H1 (cell line): Measurements from ENCODE around the gene AIMP1. TPM values are rescaled to one million over a fixed set of nuclear protein-coding genes. Genes with fewer than 3 reads are reported as not detected.

Experiments
- CTCF ChIA-PET: fragments of 300-600 bp; sonication (Branson Sonifier 250); formaldehyde crosslinking; loops from one replicate; lab custom pipeline; 2021; ENCODE audit not compliant: partially characterized antibody; lab: Charles Lee
- POLR2A ChIA-PET: fragments of 300-600 bp; sonication (Branson Sonifier 250); formaldehyde crosslinking; loops from one replicate; lab custom pipeline; 2021; ENCODE audit warnings: inconsistent platforms; ENCODE audit not compliant: partially characterized antibody; lab: Charles Lee
- DNase-seq, 2 experiments: peaks; one replicate each; pipeline versions ENCODE4 v3.0.0 to v3.0.0-alpha.2; 2010 to 2022; ENCODE audit warnings: low spot score in 2 of 2, low read depth in 1 of 2, mixed read lengths in 1 of 2
- FAIRE-seq: peaks from 2 replicates; lab custom pipeline; 2011; peaks lifted over from hg19 to GRCh38; lab: Jason Lieb, UNC
- H2AFZ ChIP-seq: 2 replicates; pipeline ENCODE4 v1.8.1; 2012; ENCODE audit warnings: low read length, inconsistent platforms
- H2AK5ac ChIP-seq: 2 replicates; pipeline ENCODE4 v1.6.1; 2013; ENCODE audit warnings: low read depth, low read length
- H2BK120ac ChIP-seq: replicated peaks from 2 replicates; pipeline ENCODE3; 2013; ENCODE audit warnings: low read depth, low read length, inconsistent platforms
- H2BK12ac ChIP-seq: 2 replicates; pipeline ENCODE4 v1.6.1; 2013; ENCODE audit warnings: low read depth, low read length
- H2BK15ac ChIP-seq: 2 replicates; pipeline ENCODE4 v1.6.1; 2013; ENCODE audit warnings: low read length
- H2BK20ac ChIP-seq: 2 replicates; pipeline ENCODE4 v1.6.1; 2013; ENCODE audit warnings: low read length
- H2BK5ac ChIP-seq: 2 replicates; pipeline ENCODE4 v1.6.1; 2013; ENCODE audit warnings: low read depth, low read length
- H3K14ac ChIP-seq: 2 replicates; pipeline ENCODE4 v1.6.1; 2013; ENCODE audit warnings: inconsistent platforms; ENCODE audit not compliant: insufficient read length
- H3K18ac ChIP-seq: 2 replicates; pipeline ENCODE4 v1.6.1; 2013; ENCODE audit warnings: low read length; ENCODE audit errors: extremely low read depth
- H3K23ac ChIP-seq: 2 replicates; pipeline ENCODE4 v1.6.1; 2013; ENCODE audit warnings: inconsistent platforms; ENCODE audit not compliant: insufficient read length
- H3K23me2 ChIP-seq: 2 replicates; pipeline ENCODE4 v1.6.1; 2013; ENCODE audit warnings: low read depth, low read length
- H3K27ac ChIP-seq: 2 replicates; pipeline ENCODE4 v1.6.1; 2011; ENCODE audit warnings: low read depth, low read length, inconsistent platforms
- H3K27me3 ChIP-seq, 4 experiments: replicated peaks in 1 of 4; 1 replicate in 1 of 4; 2 replicates in 3 of 4; pipeline versions ENCODE4 v1.6.1 to v1.8.1; 2011 to 2013; ENCODE audit warnings: low read length in 3 of 4, mild to moderate bottlenecking in 3 of 4, inconsistent platforms in 2 of 4, mixed read lengths in 2 of 4, moderate library complexity in 1 of 4; ENCODE audit not compliant: control insufficient read depth in 3 of 4, insufficient read depth in 3 of 4; ENCODE audit errors: extremely low read depth in 1 of 4
- H3K36me3 ChIP-seq, 4 experiments: 2 replicates each; pipeline versions ENCODE4 v1.6.1 to v1.8.1; 2011 to 2013; ENCODE audit warnings: mild to moderate bottlenecking in 4 of 4, low read length in 3 of 4, moderate library complexity in 2 of 4, control low read depth in 1 of 4, inconsistent platforms in 1 of 4; ENCODE audit not compliant: insufficient read depth in 4 of 4, control insufficient read depth in 2 of 4
- H3K4ac ChIP-seq: replicated peaks from 2 replicates; pipeline ENCODE3; 2013; ENCODE audit warnings: low read length, low read depth, mixed read lengths, inconsistent platforms; ENCODE audit not compliant: insufficient read length
- H3K4me1 ChIP-seq, 4 experiments: replicated peaks in 1 of 4; 1 replicate in 1 of 4; 2 replicates in 3 of 4; pipeline versions ENCODE4 v1.6.1 to v1.8.1; 2011 to 2013; ENCODE audit warnings: low read length in 3 of 4, inconsistent platforms in 2 of 4, mixed read lengths in 1 of 4; ENCODE audit not compliant: insufficient read depth in 4 of 4, control insufficient read depth in 3 of 4
- H3K4me2 ChIP-seq, 2 experiments: 2 replicates each; pipeline versions ENCODE4 v1.6.1 to v1.8.1; 2011 to 2013; ENCODE audit warnings: low read depth in 2 of 2, low read length in 2 of 2, control low read depth in 1 of 2, inconsistent platforms in 1 of 2, mild to moderate bottlenecking in 1 of 2; ENCODE audit not compliant: insufficient read depth in 1 of 2
- H3K4me3 ChIP-seq, 4 experiments: fragments of 200-600, 300-600 bp in 1 of 4; sonication (generic), shearing (Covaris generic), sonication (Bioruptor Twin) in 1 of 4; 2 replicates each; pipeline versions ENCODE4 v1.5.1 to v1.8.1; 2011 to 2016; ENCODE audit warnings: low read length in 4 of 4, low read depth in 3 of 4, control low read depth in 2 of 4, inconsistent platforms in 2 of 4, mild to moderate bottlenecking in 2 of 4, mixed read lengths in 1 of 4, moderate library complexity in 1 of 4; ENCODE audit not compliant: insufficient read depth in 2 of 4; ENCODE audit errors: extremely low read depth in 1 of 4
- H3K56ac ChIP-seq: replicated peaks from 2 replicates; pipeline ENCODE3; 2013; ENCODE audit warnings: low read depth, mild to moderate bottlenecking, mixed read lengths, low read length, inconsistent platforms; ENCODE audit not compliant: insufficient read length
- H3K79me1 ChIP-seq: 2 replicates; pipeline ENCODE4 v1.6.1; 2013; ENCODE audit warnings: low read depth, low read length, control low read depth
- H3K79me2 ChIP-seq, 2 experiments: 2 replicates each; pipeline versions ENCODE4 v1.6.1 to v1.8.1; 2012 to 2013; ENCODE audit warnings: low read length in 2 of 2, mild to moderate bottlenecking in 2 of 2, inconsistent platforms in 1 of 2; ENCODE audit not compliant: insufficient read depth in 2 of 2, control insufficient read depth in 1 of 2
- H3K9ac ChIP-seq, 4 experiments: replicated peaks in 1 of 4; 1 replicate in 1 of 4; 2 replicates in 3 of 4; pipeline versions ENCODE4 v1.6.1 to v1.8.1; 2011 to 2013; ENCODE audit warnings: low read depth in 3 of 4, low read length in 3 of 4, control low read depth in 2 of 4, mild to moderate bottlenecking in 2 of 4, moderate library complexity in 2 of 4, inconsistent platforms in 1 of 4; ENCODE audit errors: extremely low read depth in 1 of 4
- H3K9me3 ChIP-seq, 2 experiments: 2 replicates each; pipeline versions ENCODE4 v1.6.1 to v1.8.1; 2012 to 2013; ENCODE audit warnings: mild to moderate bottlenecking in 2 of 2, moderate library complexity in 2 of 2, control low read depth in 1 of 2, inconsistent platforms in 1 of 2, low read depth in 1 of 2, low read length in 1 of 2, mixed read lengths in 1 of 2; ENCODE audit not compliant: insufficient read depth in 2 of 2
- H4K20me1 ChIP-seq, 2 experiments: replicated peaks in 1 of 2; 2 replicates each; pipeline versions ENCODE3 to v1.8.1; 2011 to 2013; ENCODE audit warnings: inconsistent platforms in 2 of 2, low read length in 2 of 2, mild to moderate bottlenecking in 1 of 2; ENCODE audit not compliant: insufficient read depth in 2 of 2, control insufficient read depth in 1 of 2
- H4K5ac ChIP-seq: 2 replicates; pipeline ENCODE4 v1.6.1; 2013; ENCODE audit warnings: low read length, low read depth, mixed read lengths, inconsistent platforms; ENCODE audit not compliant: insufficient read length
- H4K8ac ChIP-seq: 2 replicates; pipeline ENCODE4 v1.8.0; 2013; ENCODE audit warnings: mild to moderate bottlenecking, moderate library complexity, low read length, inconsistent platforms; ENCODE audit not compliant: insufficient read depth; ENCODE audit errors: extremely low read depth
- H4K91ac ChIP-seq: replicated peaks from 2 replicates; pipeline ENCODE3; 2013; ENCODE audit warnings: low read length, mixed read lengths, inconsistent platforms; ENCODE audit not compliant: insufficient read length
- ASH2L ChIP-seq: fragments of 200-600, 300-600 bp; sonication (generic); IDR thresholded peaks from one replicate; pipeline ENCODE4 v1.7.1; 2017; ENCODE audit warnings: low read length
- ATF2 ChIP-seq: IDR thresholded peaks from 2 replicates; pipeline ENCODE4 v1.6.1; 2012; ENCODE audit warnings: low read length, inconsistent platforms
- CBX8 ChIP-seq: fragments of 300-800, 300-1000 bp; sonication (generic); IDR thresholded peaks from 2 replicates; pipeline ENCODE4 v1.7.1; 2016; ENCODE audit warnings: low read depth, low read length, borderline replicate concordance
- NRF1 ChIP-seq: IDR thresholded peaks from 2 replicates; pipeline ENCODE4 v1.6.1; 2011; ENCODE audit warnings: mild to moderate bottlenecking, low read depth, low read length, improper control_type of control experiment
- SUZ12 ChIP-seq: fragments of 200-600 bp; sonication (generic); IDR thresholded peaks from 2 replicates; pipeline ENCODE4 v1.6.1; 2012; ENCODE audit warnings: mild to moderate bottlenecking, inconsistent platforms, low read length, moderate library complexity, mixed read lengths
- WGBS, 2 experiments: shearing (Covaris generic) in 1 of 2; methylation state at CpG; one replicate each; pipeline versions ENCODE4 v1.1.6 to v1.1.7; 2013 to 2015; ENCODE audit warnings: low lambda C conversion rate in 2 of 2, mixed read lengths in 2 of 2, inconsistent platforms in 1 of 2, low coverage in 1 of 2, missing lambda C conversion rate in 1 of 2; ENCODE audit not compliant: insufficient replicate concordance in 2 of 2, insufficient coverage in 1 of 2, insufficient read length in 1 of 2; ENCODE audit errors: extremely low coverage in 1 of 2, missing lambda C conversion rate in 1 of 2; 5-methylcytosine and 5-hydroxymethylcytosine counted together
- polyA plus RNA-seq, 7 experiments: library from polyadenylated mRNA; depleted of rRNA in 3 of 7; stranded (reverse) in 5 of 7; unstranded in 2 of 7; fragments of >200 nt in 5 of 7; fragments of 200-250 nt in 2 of 7; gene quantifications; 1 replicate in 5 of 7; 2 replicates in 1 of 7; 4 replicates in 1 of 7; pipeline versions ENCODE4 v1.2.1 to v1.2.3, GENCODE V29; 2011 to 2013; ENCODE audit warnings: missing spikeins in 2 of 7, mixed read lengths in 2 of 7
- total RNA-seq: library from RNA; stranded (reverse); fragmentation: NEBNext Ultra II Directional; extraction: Animal tissue kit (Norgen Biotek cat#: 25700); gene quantifications from 2 replicates; pipeline ENCODE4 v1.2.1, GENCODE V29; 2021

Gene AIMP1
- total and polyA plus RNA-seq, 2 of the 8 experiments (the other 6 are each of a cell fraction or from before 2014, with no cell fraction given): 7.9 to 54.6 TPM

DNA sequence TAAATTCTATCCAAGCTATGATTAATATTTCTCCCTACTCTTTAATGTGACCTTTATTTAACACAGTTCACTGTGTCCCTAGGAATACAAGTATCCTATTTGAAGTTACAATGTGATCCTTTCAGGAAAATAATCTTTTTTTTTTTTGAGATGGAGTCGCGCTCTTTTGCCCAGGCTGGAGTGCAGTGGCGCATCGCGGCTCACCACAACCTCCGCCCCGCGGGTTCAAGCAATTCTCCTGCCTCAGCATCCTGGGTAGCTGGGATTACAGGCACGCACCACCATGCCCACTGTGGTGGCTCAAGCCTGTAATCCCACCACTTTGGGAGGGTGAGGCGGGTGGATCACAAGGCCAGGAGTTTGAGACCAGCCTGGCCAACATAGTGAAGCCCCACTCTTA is 22.3 kb upstream of the AIMP1 start:
- no peak for FAIRE-seq
- CTCF ChIA-PET: interaction anchor here (1.3 kb wide), 1 partner anchor 28 kb away, joined by 3 read pairs; no protein-coding TSS in a partner anchor
- H3K4ac ChIP-seq: no peak overlapping the region
- peaks cover 0 to 3% (median 0%) of the 10 kb centered on the region in 4 experiments; a peak in 1 of 7 replicates for H3K4me1 ChIP-seq
- no peak overlapping the region for H3K27ac ChIP-seq
- peaks cover 2% of the 10 kb centered on the region; the same call in 1 of the 2 replicates for H3K23me2 ChIP-seq
- no peak overlapping the region for H2AK5ac ChIP-seq
- no peak overlapping the region for H2BK12ac ChIP-seq
- peaks cover 0 to 11% (median 3%) of the 10 kb centered on the region in 4 experiments; a peak in 3 of 8 replicates for H3K36me3 ChIP-seq
- no peak overlapping the region for H3K56ac ChIP-seq
- no peak overlapping the region for H4K8ac ChIP-seq
- no peaks in the 10 kb centered on the region for H4K20me1 ChIP-seq
- no peak overlapping the region for H3K9ac ChIP-seq
- no peak overlapping the region for H2BK15ac ChIP-seq
- H3K14ac ChIP-seq: no peak overlapping the region
- no peak overlapping the region for H2BK5ac ChIP-seq
- no peak overlapping the region for H2BK120ac ChIP-seq
- DNase-seq: no peak
- no peak overlapping the region for H4K5ac ChIP-seq
- no peak overlapping the region for H2BK20ac ChIP-seq
- H3K23ac ChIP-seq: no peak overlapping the region
- TF ChIP-seq SUZ12 (no peak), NRF1 (no peak), CBX8 (no peak), ASH2L (no peak), ATF2 (no peak)
- TF ChIP-seq, all 59 proteins: peak for 0
- Histone ChIP-seq H3K4me2 (no peak overlapping the region), H3K79me2 (no peaks in the 10 kb centered on the region), H3K18ac (no peak overlapping the region), H3K4me3 (no peak overlapping the region), H3K79me1 (no peaks in the 10 kb centered on the region), H3K27me3 (no peaks in the 10 kb centered on the region), H4K91ac (no peak overlapping the region), H3K9me3 (no peaks in the 10 kb centered on the region), H2AFZ (no peak overlapping the region)
- WGBS, 2 experiments: 91% methylated on average over 10 of the region's 10 CpGs; no CpG with 5 or more reads in 1 of the 2 experiments
- POLR2A ChIA-PET: no interaction called here
